ENCODE data around the gene PBRM1. TPM values are rescaled to one million over a fixed set of nuclear protein-coding genes. Genes with fewer than 3 reads are reported as not detected.

PBRM1 gene
- total RNA-seq, 2 experiments from 2014 or later, result 88.9 to 97.7 TPM

DNA sequence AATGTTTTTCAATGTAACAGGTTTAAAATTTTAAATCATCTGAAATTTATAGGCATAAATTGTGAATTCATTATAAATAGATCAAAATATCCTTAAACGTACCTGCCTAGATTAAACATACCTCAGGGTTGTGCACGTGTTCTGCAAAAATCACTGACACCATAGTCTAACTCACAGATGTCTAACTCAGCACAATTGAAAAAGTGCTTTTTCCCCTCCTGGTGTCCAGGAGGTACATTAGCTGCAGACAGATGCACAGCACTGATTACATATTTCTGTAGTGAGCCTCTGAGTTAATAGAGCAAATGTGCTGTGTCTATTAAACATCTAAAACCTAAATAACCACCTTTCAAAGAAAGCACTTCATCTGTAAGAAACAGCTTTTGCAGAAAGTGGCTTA lies 138.6 kb downstream of the PBRM1 start:
- CTCF ChIA-PET, result interaction anchor here (0.8 to 1.2 kb wide), 2 partner anchors 9 to 11 kb away, joined by 3 read pairs; no protein-coding TSS in a partner anchor
- Mint-ChIP-seq H3K27ac (no peak overlapping the region), H3K9me3 (no peaks in the 10 kb centered on the region), H3K36me3 (ENCODE audit: low read depth) (peaks cover 27% of the 10 kb centered on the region), H3K4me1 (peaks cover 12% of the 10 kb centered on the region), H3K27me3 (no peaks in the 10 kb centered on the region), H3K4me3 (no peak overlapping the region)
- POLR2A ChIA-PET, result no interaction called here
- no peak for DNase-seq

DNA sequence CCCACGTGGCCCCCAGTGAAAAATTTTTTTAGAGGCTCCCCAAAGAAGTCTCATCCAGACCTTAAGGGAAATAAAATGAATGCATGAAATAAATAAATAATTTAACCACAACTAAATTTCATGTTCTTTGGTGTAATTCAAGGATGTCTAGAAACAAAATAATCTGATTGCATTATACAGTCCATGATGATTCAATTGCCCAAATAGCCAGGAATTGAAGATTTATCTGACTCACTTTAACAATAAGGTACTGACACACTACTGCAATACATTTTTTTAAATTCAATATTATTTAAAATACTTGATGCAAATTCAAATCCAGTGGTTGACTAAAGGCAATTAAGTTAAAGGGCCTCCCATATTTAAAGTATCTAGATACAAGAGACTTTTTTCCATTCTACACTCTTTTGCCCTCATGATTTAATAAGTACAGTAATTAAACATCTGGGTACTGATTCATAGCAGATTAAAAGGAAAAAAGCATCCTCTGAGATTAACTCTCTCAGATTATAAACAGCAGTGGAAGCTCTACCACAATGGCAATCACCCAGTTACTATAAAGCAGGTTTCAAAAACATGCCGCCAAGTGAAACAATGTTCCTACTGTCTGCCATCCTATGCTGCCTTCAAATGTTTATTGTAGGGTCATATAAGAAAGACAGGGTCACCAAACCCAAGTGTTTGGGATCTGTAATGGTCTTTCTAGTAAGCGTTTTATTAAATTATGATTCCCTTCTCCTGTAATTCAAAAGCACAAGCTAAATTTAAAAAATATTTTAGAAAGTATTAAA lies 139.4 kb downstream of the PBRM1 start:
- Mint-ChIP-seq H3K27me3 (no peaks in the 10 kb centered on the region), H3K27ac (no peak overlapping the region), H3K36me3 (ENCODE audit: low read depth) (peaks cover 26% of the 10 kb centered on the region), H3K9me3 (no peaks in the 10 kb centered on the region), H3K4me3 (no peak overlapping the region), H3K4me1 (peaks cover 14% of the 10 kb centered on the region)
- CTCF ChIA-PET, result interaction anchor here (0.8 to 1.2 kb wide), 2 partner anchors 9 to 12 kb away, joined by 3 read pairs; no protein-coding TSS in a partner anchor
- no peak for DNase-seq
- POLR2A ChIA-PET, result no interaction called here

DNA sequence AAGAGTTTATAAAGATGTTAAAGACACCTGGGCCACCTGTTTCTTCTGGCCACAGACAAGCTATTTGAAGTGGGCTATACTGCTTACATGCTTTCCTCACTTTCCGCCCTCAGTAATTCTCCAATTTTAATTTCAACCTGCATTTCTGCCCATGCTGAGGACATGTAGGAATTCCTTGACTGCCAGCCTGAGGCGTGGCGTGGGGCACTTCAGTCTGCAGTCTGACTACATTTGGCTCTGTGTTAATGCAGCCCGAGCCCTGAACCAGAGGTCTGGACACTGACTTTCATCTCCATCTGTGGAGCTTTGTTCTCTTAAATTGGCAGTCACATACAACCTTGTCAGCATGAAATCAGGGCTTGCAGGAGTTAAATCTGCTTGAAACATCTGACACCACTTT lies 140.8 kb downstream of the PBRM1 start:
- peaks cover 31% of the 10 kb centered on the region for H3K36me3 Mint-ChIP-seq (ENCODE audit: low read depth)
- no peaks in the 10 kb centered on the region for H3K27me3 Mint-ChIP-seq
- H3K9me3 Mint-ChIP-seq, result no peaks in the 10 kb centered on the region
- ChIA-PET CTCF (interaction anchor here (1.0 kb wide), 1 partner anchor 9 kb away, joined by 3 read pairs; the partner anchor contains the start of gene UQCC5), POLR2A (no interaction called here)
- H3K4me1 Mint-ChIP-seq, result peaks cover 21% of the 10 kb centered on the region
- no peak overlapping the region for H3K4me3 Mint-ChIP-seq
- DNase-seq, result no peak
- no peak overlapping the region for H3K27ac Mint-ChIP-seq

DNA sequence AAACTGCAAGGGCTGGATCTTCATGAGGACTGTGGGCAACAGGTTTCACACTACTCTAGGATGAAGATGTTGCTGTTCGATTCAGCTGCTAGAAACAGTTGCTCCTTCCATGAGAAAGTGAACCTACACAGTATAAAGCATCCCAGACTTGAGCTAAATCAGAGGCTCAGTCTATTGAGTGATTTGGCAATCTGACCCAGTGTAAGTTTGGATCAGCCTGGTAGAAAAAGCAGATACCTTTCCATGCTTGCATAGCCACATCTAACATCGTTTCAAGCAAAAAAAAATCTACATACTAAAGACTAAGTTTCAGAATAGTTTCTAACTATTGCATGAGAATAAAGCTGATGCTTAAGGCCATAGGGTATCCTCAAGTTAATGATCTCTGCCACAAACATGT lies 144.7 kb downstream of the PBRM1 start:
- peaks cover 35% of the 10 kb centered on the region for H3K4me1 Mint-ChIP-seq

DNA sequence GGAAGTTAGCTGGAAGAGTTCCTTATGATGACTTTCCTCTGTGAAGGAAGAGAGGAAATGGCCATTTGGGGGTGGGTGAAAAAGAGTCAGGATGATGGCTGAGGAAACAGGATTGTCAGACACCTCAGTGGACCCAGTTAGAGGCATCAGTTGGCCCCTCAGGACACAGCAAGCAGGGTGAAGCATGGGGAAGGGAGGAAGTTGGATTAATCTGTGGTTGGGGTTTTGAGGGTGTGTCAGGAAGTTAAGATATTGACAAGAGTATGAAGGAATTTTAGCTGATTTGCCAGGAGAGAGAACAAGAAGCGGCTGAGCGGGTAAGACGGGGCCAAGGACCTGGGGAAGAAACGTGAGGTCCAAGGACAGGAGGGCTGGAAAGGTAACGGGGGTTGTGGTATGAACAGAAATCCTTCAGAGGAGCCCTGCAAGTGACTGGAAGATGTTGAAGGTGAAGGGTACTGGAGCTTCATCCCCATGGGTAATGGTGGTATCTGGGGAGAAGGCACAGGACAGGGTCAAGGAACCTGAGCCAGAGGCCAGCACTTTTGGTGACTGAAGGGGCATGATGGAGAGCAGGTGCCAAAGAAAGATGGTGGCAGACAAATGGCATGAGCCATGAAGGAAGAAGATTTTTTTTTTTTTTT lies 146.6 kb downstream of the PBRM1 start:
- ChIA-PET POLR2A (no interaction called here), CTCF (interaction anchor here (0.7 kb wide), 1 partner anchor 92 kb away, joined by 3 read pairs; no protein-coding TSS in a partner anchor)
- Mint-ChIP-seq H3K27me3 (no peaks in the 10 kb centered on the region), H3K27ac (peak overlapping the region; percentile 78), H3K4me3 (peak overlapping the region; percentile 23), H3K9me3 (no peaks in the 10 kb centered on the region), H3K36me3 (ENCODE audit: low read depth) (peaks cover 32% of the 10 kb centered on the region), H3K4me1 (peaks cover 47% of the 10 kb centered on the region)
- DNase-seq, result no peak

More for the DNA sequence above, 144.7 kb downstream of the PBRM1 start:
- Mint-ChIP-seq H3K36me3 (ENCODE audit: low read depth) (peaks cover 36% of the 10 kb centered on the region), H3K27me3 (no peaks in the 10 kb centered on the region), H3K27ac (no peak overlapping the region), H3K4me3 (no peak overlapping the region), H3K9me3 (no peaks in the 10 kb centered on the region)
- ChIA-PET CTCF (no interaction called here), POLR2A (no interaction called here)
- DNase-seq, result no peak

DNA sequence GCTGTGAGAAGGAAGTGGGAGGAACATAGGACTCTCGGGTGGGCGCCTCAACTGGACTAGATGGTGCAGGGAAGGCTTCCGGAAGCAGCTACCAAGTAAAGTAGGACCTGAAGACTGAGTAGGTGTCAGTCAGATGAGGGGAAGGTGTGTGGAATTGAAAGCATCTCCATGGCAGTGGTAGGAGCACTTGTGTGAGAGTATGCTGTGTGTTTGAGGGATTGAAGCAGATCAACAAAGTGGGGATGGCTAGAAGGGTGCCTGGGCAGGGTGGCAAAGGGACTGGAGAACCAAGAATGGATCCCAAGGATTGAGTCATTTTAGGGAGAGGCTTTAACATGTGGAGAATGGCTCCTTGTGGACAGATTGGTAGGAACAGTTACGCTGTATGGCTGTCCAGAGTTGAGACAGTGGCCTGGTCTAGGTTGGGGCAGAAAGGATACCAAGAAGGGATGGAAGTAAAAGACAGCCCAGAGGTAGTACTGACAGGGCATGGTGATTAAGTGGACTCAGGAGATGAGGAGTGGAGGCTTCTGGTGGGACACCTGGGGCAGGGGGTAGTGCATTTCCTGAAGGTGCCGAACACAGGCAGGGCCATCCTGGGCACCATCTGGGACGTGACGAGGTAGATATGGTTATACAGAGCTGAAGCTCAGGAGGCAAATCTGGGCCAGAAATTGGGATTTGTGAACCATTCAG lies 147.8 kb downstream of the PBRM1 start:
- Mint-ChIP-seq H3K9me3 (no peaks in the 10 kb centered on the region), H3K4me1 (peaks cover 47% of the 10 kb centered on the region), H3K27me3 (no peaks in the 10 kb centered on the region), H3K4me3 (peak overlapping the region; percentile 94), H3K36me3 (ENCODE audit: low read depth) (peaks cover 32% of the 10 kb centered on the region), H3K27ac (peak overlapping the region; percentile 97)
- DNase-seq, result no peak
- POLR2A ChIA-PET, result interaction anchor here (0.6 kb wide), 1 partner anchor 32 kb away, joined by 3 read pairs; no protein-coding TSS in a partner anchor
- CTCF ChIA-PET, result interaction anchor here (1.6 kb wide), 1 partner anchor 9 kb away, joined by 3 read pairs; no protein-coding TSS in a partner anchor

DNA sequence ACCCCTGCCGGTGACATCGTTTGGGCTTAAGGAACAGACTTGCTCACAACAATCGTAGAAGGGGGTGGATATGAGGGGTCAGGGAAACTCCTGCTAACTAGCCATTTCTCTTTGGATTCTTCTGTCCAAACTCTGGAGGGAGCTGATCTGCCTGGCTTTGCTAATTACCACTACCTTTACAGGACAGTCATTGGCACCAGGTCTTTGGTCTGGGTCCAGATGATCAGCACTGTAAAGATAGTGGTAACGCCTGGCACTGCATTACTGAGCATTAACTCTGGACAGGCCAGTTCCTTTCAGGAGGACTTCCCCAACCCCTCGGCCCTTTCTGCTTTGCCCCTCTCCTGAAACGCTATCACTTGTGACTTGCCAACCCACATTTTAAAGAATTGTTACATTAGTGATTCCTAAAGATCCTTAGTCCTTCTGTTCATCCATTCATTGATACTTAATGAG lies 148.5 kb downstream of the PBRM1 start:
- Mint-ChIP-seq H3K36me3 (ENCODE audit: low read depth) (peaks cover 32% of the 10 kb centered on the region), H3K27ac (peak overlapping the region; percentile 97), H3K27me3 (no peaks in the 10 kb centered on the region), H3K9me3 (no peaks in the 10 kb centered on the region), H3K4me1 (peaks cover 51% of the 10 kb centered on the region), H3K4me3 (peak overlapping the region; percentile 94)
- no peak for DNase-seq
- ChIA-PET POLR2A (interaction anchor here (0.6 kb wide), 1 partner anchor 33 kb away, joined by 3 read pairs; no protein-coding TSS in a partner anchor), CTCF (interaction anchor here (1.6 kb wide), 1 partner anchor 10 kb away, joined by 3 read pairs; no protein-coding TSS in a partner anchor)

DNA sequence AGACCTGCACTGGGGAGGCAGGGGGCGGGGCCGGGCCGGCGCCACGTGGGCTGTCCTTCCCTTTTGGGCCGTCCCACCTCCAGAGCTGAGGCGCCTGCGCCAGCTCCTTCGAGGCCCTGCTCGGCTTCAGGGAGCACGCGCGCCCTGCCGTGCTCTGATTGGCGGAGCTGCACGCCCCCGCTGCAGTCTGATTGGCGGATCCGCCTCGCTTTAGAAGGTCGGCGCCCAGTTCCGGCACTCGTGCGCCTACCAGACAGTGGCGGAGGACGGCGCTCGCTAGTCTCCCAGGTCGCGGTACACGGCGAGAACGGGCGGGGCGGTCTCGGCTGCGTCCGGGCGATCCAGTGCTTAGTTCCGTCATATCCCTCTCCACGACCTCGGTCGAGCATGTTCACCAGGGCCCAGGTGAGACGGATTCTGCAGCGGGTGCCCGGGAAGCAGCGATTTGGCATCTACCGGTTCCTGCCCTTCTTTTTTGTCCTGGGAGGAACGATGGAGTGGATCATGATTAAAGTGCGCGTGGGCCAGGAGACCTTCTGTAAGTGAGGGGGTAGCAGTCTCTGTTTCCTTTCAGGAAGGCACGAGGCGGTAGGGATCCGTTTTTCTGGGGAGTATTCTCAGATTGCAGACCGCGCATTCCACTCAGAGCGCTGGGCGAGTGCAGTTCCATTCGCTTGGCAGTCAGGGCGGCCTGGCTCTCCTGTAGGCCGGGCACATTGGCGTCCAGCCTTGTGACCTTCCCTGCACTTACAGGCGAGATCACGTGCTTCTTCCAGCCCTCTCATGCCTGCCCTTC lies 149.1 kb downstream of the PBRM1 start, which contains the start of gene UQCC5:
Gene UQCC5, plus strand, starts transcription at position 237 of the 796 bp plus-strand sequence. Its CDS starts 151 bp downstream, at position 388.
- Mint-ChIP-seq H3K36me3 (ENCODE audit: low read depth) (peaks cover 31% of the 10 kb centered on the region), H3K4me3 (peak within 1 kb of the TSS; percentile 94), H3K4me1 (peaks cover 51% of the 10 kb centered on the region), H3K27me3 (no peaks in the 10 kb centered on the region), H3K27ac (peak within 1 kb of the TSS; percentile 97), H3K9me3 (no peaks in the 10 kb centered on the region)
- CTCF ChIA-PET, result interaction anchor here (0.8 to 1.0 kb wide), 2 partner anchors 8 to 15 kb away, joined by 3 to 5 read pairs; no protein-coding TSS in a partner anchor
- POLR2A ChIA-PET, result interaction anchor here (0.5 to 0.6 kb wide), 2 partner anchors 34 to 742 kb away, joined by 3 to 4 read pairs; no protein-coding TSS in a partner anchor
- DNase-seq, result peak; percentile 98

DNA sequence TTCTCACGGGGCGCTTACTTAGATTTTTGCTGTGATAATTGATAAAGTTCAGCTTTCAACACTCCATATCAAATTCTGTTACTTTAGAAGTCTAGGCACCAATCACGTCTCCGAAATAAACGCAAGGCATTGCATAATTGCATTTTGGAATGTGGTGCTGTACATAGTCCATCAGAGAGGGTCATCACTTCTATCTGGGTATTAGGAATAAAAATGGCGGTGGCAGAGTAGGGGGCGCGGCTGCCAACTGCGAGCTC lies 149.7 kb downstream of the PBRM1 start:
- Mint-ChIP-seq H3K9me3 (no peaks in the 10 kb centered on the region), H3K27ac (peak overlapping the region; percentile 51), H3K27me3 (no peaks in the 10 kb centered on the region), H3K36me3 (ENCODE audit: low read depth) (peaks cover 26% of the 10 kb centered on the region), H3K4me3 (peak overlapping the region; percentile 94), H3K4me1 (peaks cover 48% of the 10 kb centered on the region)
- POLR2A ChIA-PET, result interaction anchor here (0.5 kb wide), 1 partner anchor 742 kb away, joined by 4 read pairs; no protein-coding TSS in a partner anchor
- DNase-seq, result no peak
- CTCF ChIA-PET, result interaction anchor here (0.8 to 1.0 kb wide), 2 partner anchors 9 to 16 kb away, joined by 3 to 5 read pairs; no protein-coding TSS in a partner anchor

DNA sequence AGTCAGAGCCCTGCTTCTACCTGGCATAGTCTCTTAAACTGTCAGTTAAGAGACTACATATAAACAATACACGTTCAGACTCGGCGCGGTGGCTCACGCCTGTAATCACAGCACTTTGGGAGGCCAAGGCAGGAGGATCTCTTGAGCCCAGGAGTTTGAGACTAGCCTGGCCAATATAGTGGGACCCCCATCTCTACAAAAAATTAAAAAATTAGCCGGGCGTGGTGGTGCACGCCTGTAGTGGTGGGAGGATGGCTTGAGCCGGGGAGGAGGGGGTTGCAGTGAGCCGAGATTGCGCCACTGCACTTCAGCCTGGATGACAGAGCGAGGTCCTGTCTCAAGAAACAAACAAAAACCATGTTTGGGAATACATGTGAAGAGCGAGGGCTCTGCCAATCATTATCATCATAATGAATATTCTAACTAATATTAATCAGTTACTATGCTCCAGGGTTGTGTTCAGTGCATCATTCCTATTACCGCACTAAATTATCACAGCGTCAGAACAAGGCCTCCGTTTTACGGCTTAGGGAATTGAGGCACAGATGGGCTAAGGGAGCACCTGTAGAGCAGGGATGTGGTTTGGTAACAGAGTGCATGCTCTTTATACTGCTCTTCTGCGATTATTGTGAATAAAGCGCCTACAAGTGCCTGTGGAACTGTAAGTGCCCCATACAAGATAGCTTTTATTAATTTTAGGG lies 150.2 kb downstream of the PBRM1 start:
- ChIA-PET POLR2A (interaction anchor here (0.5 kb wide), 1 partner anchor 743 kb away, joined by 4 read pairs; no protein-coding TSS in a partner anchor), CTCF (interaction anchor here (0.8 to 1.0 kb wide), 2 partner anchors 9 to 16 kb away, joined by 3 to 5 read pairs; no protein-coding TSS in a partner anchor)
- peak overlapping the region; percentile 77 for H3K27ac Mint-ChIP-seq
- H3K4me1 Mint-ChIP-seq, result peaks cover 47% of the 10 kb centered on the region
- H3K9me3 Mint-ChIP-seq, result no peaks in the 10 kb centered on the region
- no peaks in the 10 kb centered on the region for H3K27me3 Mint-ChIP-seq
- peaks cover 22% of the 10 kb centered on the region for H3K36me3 Mint-ChIP-seq (ENCODE audit: low read depth)
- peak; percentile 7 for DNase-seq
- H3K4me3 Mint-ChIP-seq, result peak overlapping the region; percentile 94
